Measurements from ENCODE around the gene KLHL7.
"Not testable (repeated sequence)": the region's sequence is repeated elsewhere in the genome, so short reads cannot be mapped to it uniquely, and the experiment has no call there.

KLHL7 gene

GRCh38 chr7:23222439-23223030 is 117.0 kb downstream of the KLHL7 start:
- no peak for DNase-seq

- DNase-seq: not testable (repeated sequence)
These were observed 118.8 kb downstream of the KLHL7 start for GRCh38 chr7:23224364-23224763.

- no peak for DNase-seq
These were observed 121.4 kb downstream of the KLHL7 start for GRCh38 chr7:23226844-23227450.

All from NCI-H446 treated with DMSO at 0.1 percent for 48 hours (cell line).